HG03196 (cell line): ENCODE results near the gene DNAH3.
"Not testable (repeated sequence)": the region's sequence is repeated elsewhere in the genome, so short reads cannot be mapped to it uniquely, and the experiment has no call there.

Source experiments
- ATAC-seq: cut with Tn5 transposase; IDR thresholded peaks from one replicate; pipeline ENCODE4 v1.9.1; 2021; ENCODE audit not compliant: unreplicated experiment

Gene DNAH3, protein sequence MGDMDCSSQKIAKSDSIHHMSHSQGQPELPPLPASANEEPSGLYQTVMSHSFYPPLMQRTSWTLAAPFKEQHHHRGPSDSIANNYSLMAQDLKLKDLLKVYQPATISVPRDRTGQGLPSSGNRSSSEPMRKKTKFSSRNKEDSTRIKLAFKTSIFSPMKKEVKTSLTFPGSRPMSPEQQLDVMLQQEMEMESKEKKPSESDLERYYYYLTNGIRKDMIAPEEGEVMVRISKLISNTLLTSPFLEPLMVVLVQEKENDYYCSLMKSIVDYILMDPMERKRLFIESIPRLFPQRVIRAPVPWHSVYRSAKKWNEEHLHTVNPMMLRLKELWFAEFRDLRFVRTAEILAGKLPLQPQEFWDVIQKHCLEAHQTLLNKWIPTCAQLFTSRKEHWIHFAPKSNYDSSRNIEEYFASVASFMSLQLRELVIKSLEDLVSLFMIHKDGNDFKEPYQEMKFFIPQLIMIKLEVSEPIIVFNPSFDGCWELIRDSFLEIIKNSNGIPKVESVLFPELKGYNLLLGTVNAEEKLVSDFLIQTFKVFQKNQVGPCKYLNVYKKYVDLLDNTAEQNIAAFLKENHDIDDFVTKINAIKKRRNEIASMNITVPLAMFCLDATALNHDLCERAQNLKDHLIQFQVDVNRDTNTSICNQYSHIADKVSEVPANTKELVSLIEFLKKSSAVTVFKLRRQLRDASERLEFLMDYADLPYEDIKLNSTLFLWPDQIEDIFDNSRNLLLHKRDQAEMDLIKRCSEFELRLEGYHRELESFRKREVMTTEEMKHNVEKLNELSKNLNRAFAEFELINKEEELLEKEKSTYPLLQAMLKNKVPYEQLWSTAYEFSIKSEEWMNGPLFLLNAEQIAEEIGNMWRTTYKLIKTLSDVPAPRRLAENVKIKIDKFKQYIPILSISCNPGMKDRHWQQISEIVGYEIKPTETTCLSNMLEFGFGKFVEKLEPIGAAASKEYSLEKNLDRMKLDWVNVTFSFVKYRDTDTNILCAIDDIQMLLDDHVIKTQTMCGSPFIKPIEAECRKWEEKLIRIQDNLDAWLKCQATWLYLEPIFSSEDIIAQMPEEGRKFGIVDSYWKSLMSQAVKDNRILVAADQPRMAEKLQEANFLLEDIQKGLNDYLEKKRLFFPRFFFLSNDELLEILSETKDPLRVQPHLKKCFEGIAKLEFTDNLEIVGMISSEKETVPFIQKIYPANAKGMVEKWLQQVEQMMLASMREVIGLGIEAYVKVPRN (N-terminal part only)

GRCh38 chr16:21150375-21151001 is at the start of gene DNAH3:
TSS of gene DNAH3 (minus strand) at chr16:21150846. CDS start at chr16:21150319, 527 bp downstream.
- ATAC-seq, result no peak

- no peak for ATAC-seq
These were observed 49.1 kb upstream of the DNAH3 start for GRCh38 chr16:21199607-21200218.

GRCh38 chr16:21197621-21198020 is 47.0 kb upstream of the DNAH3 start:
- ATAC-seq, result no peak

- no peak for ATAC-seq
These were observed 46.5 kb upstream of the DNAH3 start for GRCh38 chr16:21197112-21197511.

GRCh38 chr16:21195330-21195729 is 44.7 kb upstream of the DNAH3 start:
- not testable (repeated sequence) for ATAC-seq

GRCh38 chr16:21194771-21195301 is 44.2 kb upstream of the DNAH3 start:
- ATAC-seq, result no peak

GRCh38 chr16:21192991-21193390 is 42.3 kb upstream of the DNAH3 start:
- no peak for ATAC-seq

- no peak for ATAC-seq
These were observed 40.0 kb upstream of the DNAH3 start for GRCh38 chr16:21190599-21190998.

DNA sequence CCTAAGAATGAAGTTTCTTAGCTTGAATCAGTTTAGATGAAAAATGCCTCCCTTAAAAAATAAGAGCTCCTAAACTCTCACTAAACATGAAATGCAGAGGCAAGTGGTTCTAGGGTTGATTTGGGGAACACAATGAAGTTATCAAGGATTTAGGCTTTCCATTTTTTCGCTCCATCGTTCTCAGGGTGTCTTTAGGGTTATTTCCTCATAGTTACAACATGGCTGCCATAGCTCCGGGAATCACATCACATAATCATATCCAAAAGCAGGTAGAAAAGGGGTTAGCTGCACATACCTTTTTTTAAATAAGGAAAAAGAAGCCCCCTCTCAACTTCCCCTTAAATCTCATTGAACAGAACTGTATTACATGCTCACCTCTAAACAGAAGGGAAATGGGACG is 39.4 kb upstream of the DNAH3 start:
- ATAC-seq, result no peak

DNA sequence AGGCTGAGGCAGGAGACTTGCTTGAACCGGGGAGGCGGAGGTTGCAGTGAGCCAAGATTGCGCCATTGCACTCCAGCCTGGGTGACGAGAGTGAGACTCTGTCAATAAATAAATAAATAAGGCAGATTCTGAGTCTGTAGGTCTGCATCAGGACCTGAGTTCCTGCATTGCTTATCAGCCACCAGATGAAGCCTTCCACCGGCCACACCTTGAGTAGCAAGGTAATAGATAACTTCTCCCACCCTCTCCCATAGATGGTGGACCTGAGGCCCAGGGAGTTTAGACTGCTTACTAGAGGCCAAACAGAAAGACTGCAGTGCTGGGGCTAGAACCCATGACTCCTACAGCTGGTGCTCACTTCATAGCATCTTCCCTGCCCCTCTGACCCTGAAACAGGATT is 38.7 kb upstream of the DNAH3 start:
- no peak for ATAC-seq

GRCh38 chr16:21186326-21186691 is 35.7 kb upstream of the DNAH3 start:
- ATAC-seq, result no peak

DNA sequence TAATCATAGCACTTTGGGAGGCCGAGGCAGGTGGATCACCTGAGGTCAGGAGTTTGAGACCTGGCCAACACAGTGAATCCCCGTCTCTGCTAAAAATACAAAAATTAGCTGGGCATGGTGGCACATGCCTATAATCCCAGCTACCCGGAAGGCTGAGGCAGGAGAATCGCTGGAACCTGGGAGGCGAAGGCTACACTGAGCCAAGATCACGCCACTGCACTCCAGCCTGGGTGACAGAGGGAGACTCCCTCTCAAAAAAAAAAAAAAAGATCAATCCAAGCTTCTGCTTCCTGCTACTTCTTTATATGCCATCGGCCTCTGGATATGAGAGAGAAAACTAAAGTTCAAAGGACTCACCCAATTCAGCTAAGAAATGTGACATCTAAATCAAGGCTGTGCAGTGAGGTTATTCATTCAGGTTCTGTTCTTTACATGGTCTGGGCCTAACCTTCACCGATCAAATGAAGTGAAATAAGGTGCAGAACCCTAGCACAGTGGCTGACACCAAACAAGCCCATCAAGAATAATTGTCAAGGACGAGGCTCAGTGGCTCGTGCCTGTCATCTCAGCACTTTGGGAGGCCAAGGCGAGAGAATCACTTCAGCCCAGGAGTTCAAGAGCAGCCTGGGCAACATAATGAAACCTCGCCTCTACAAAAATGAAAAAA is 35.1 kb upstream of the DNAH3 start:
- no peak for ATAC-seq

DNA sequence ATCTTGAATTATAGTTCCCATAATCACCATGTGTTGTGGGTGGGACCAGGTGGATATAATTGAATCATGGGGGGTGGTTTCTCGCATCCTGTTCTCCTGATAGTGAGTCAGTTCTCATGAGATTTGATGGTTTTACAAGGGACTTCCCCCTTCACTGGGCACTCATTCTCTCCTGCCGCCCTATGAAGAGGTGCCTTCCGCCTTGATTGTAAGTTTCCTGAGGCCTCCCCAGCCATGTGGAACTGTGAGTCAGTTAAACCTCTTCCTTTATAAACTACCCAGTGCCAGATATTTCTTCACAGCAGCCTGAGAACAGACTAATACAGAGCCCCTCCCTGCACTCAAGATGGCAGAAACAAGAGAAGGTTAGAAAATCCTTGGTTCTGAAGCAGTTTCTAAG is 34.2 kb upstream of the DNAH3 start:
- ATAC-seq, result no peak

- no peak for ATAC-seq
These were observed 33.3 kb upstream of the DNAH3 start for GRCh38 chr16:21183995-21184394.

- ATAC-seq, result no peak
These were observed 29.3 kb upstream of the DNAH3 start for GRCh38 chr16:21179983-21180365.

- no peak for ATAC-seq
These were observed 28.7 kb upstream of the DNAH3 start for GRCh38 chr16:21179126-21179982.

- no peak for ATAC-seq
These were observed 24.8 kb upstream of the DNAH3 start for GRCh38 chr16:21175397-21175796.

DNA sequence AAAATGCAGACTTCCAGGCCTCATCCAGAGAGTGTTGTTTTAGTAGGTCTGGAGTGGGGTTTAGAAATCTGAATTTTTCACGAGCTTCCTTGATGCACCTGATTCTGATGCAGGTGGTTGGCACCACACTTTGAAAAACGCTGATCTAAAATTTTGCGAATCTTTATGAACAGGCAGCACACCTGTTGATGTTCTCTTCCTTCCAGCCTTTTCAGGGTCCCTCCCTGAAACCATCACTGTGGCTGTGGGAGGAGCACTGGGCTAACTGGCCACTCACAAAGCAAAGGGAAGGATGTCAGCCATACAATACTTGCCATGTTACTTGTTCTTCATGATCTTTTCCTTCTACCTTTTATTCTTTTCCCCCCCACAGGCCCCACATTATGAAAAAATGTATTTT is 22.0 kb upstream of the DNAH3 start:
- no peak for ATAC-seq

DNA sequence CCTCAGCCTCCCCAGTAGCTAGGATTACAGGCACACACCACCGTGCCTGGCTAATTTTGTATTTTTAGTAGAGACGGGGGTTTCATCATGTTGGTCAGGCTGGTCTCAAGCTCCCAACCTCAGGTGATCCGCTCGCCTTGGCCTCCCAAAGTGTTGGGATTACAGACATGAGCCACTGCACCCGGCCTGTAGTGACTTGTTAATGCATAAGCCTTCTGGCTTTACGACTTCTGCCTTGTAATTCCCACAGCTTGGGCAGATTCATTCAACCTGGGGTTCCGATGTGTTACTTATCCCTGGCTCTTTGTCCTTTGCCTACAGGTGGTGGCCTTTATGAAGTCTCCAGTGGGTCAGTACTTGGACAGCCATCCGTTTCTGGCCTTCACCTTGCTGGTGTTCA is 19.5 kb upstream of the DNAH3 start:
- not testable (repeated sequence) for ATAC-seq
